HAP-1 (cell line): ENCODE measurements around the gene FAM47C.
"Not testable (repeated sequence)": the region's sequence is repeated elsewhere in the genome, so short reads cannot be mapped to it uniquely, and the experiment has no call there.

Source experiments
- DNase-seq, 2 experiments: peaks; one replicate each; pipeline ENCODE4 v3.0.0-alpha.2; 2016 to 2020; ENCODE audit warnings: low spot score in 2 of 2
- H3K27me3 ChIP-seq: fragments of 250-450 bp; sonication (Bioruptor Pico); 2 replicates; pipeline ENCODE4 v1.5.1; 2020; ENCODE audit warnings: low read depth, mild to moderate bottlenecking, moderate library complexity
- H3K36me3 ChIP-seq: fragments of 250-450 bp; sonication (Bioruptor Pico); replicated peaks from 2 replicates; pipeline ENCODE4 v1.5.1; 2020; ENCODE audit warnings: mild to moderate bottlenecking
- H3K4me1 ChIP-seq: fragments of 250-450 bp; sonication (Bioruptor Pico); 2 replicates; pipeline ENCODE4 v1.5.1; 2020; ENCODE audit warnings: mild to moderate bottlenecking
- H3K4me3 ChIP-seq: fragments of 250-450 bp; sonication (Bioruptor Pico); 2 replicates; pipeline ENCODE4 v1.5.1; 2020; ENCODE audit warnings: mild to moderate bottlenecking, moderate library complexity
- H3K9me3 ChIP-seq: fragments of 250-450 bp; sonication (Bioruptor Pico); 2 replicates; pipeline ENCODE4 v1.5.1; 2020; ENCODE audit warnings: mild to moderate bottlenecking, moderate library complexity
- in situ Hi-C: fragments of 300-500 bp; cut with MboI; formaldehyde crosslinking; loops from 3 replicates; pipeline ENCODE4 v1.14.3; 2020; ENCODE audit warnings: low sequenced_read_pairs, inconsistent platforms, mixed read lengths

FAM47C gene

DNA sequence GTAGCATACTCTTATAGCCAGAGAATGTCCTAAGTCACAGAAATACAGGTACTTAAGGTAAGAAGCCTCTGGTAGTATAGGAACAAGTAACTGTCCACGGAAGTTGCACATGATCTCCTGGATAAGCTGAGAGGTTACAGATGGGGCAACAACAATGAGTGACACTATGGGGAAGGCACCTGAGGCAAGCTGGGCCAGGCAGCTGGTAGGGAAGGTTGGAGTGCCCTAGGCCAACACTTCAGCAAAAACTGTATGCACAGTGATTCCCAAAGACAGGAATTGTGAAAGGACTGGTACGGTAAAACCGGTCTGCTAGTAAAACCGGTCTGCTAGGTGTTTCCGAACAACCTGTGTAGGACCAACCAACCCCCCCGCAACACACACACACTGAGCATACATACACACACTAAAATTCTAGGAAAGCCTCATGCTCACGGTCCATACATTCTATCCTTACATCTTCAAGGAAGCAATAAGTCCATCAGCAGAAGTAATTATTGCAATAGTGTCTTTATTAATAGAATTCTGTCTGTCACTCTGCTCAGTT is 28.6 kb downstream of the FAM47C start:
- H3K27me3 ChIP-seq, H3K4me3 ChIP-seq, in situ Hi-C loops, H3K4me1 ChIP-seq, H3K9me3 ChIP-seq, H3K36me3 ChIP-seq, DNase-seq: not testable (repeated sequence)

DNA sequence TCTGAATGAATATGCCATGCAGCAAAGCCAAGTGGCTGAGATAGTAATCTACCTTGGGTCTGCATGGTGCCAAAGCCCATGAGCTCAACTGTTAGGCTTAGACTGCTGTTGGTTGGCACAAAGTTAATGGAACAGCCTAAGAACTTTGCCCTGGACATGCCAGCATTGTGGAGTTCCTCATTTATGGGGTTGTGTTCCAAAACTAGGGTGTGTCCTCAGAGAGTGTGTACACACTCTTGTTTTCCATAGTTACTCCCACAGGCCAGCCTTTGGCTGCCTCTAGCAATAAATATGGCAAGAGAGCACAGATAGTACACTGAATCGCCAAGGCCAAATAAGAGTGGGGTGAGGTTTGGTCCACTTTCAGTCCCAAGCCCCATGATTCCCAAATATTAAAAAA is 30.6 kb downstream of the FAM47C start:
- H3K36me3 ChIP-seq, H3K9me3 ChIP-seq, H3K4me1 ChIP-seq, H3K4me3 ChIP-seq, DNase-seq, H3K27me3 ChIP-seq, in situ Hi-C loops: not testable (repeated sequence)

DNA sequence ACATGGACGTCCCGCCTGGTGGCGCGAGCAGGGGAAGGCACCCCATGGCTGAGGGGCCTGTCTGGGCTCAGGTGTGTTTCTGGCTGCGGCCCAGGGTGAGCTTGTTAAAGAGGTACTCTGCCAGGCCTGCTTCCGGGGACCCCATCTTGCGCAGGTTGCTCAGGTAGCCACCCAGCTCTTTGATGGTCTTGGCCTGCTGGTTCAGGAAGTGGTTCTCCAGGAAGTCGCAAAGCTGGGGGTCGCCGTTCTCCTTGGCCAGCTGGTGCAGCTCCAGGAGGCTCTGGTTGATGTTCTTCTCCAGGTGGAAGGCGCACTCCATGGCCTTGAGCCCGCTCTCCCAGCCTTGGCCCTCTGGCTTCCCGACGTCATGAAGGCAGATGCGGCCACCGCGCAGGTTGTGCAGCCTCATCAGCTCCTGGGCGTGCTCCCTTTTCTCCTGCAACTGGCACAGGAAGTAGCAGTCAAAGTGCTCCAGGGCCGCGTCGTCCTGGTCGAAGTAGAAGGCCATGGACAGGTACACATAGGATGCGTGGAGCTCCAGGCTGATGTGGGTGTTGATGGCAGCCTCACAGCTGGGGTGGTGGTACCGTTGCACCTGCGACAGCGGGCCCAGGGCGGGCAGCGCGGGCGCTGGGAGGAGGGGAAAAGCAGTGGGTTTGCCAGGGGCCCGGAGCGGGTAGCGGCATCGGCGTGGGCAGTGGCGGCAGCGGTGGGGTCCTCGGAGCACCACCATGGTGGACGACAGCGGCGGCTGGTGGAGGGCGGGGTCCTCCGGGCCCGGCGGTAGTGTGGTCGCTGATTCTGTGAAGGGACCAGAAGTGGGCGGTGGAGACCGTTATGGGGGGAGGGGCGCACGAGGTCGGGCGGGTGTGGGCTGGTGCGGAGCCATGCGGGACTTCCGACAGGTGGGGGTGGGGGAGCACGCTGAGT is 35.1 kb downstream of the FAM47C start:
- in situ Hi-C loops, H3K36me3 ChIP-seq, H3K4me3 ChIP-seq, H3K4me1 ChIP-seq, DNase-seq, H3K27me3 ChIP-seq, H3K9me3 ChIP-seq: not testable (repeated sequence)

DNA sequence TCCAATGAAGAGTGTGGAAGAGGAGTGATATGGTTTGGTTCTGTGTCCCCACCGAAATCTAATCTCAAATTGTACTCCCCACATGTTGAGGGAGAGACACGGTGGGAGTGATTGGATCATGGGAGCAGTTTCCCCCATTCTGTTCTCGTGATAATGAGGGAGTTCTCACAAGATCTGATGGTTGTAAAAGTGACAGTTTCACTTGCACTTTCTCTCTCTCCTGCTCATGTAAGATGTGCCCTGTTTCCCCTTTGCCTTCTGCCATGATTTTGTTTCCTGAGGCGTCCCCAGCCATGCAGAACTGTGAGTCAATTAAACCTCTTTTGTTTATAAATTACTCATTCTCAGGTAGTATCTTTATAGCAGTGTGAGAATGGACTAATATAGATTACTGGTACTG is 39.6 kb downstream of the FAM47C start:
- no peak for DNase-seq
- Histone ChIP-seq H3K4me3 (no peak overlapping the region), H3K27me3 (no peaks in the 10 kb centered on the region), H3K9me3 (no peaks in the 10 kb centered on the region; the same call in 1 of the 2 replicates), H3K4me1 (no peaks in the 10 kb centered on the region), H3K36me3 (no peaks in the 10 kb centered on the region)
- in situ Hi-C loops, result no loop called here

DNA sequence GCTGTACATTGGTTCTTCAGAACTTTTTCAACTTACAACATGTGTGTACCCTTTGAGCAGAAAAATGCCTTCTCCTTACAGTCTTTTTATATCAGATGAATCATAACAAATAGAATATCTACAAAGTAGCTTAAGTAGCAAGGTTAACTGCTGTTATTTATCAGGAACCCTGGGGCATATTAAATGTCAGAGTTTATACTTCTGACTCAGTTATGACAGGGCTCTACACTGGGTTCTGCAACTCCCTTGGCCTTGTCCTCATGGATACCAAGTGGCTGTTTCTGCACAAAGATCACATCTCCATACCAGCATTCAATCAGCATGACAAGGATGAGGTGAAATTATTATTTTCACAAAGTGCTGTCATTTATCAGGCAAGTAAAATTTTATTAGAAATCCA is 49.4 kb downstream of the FAM47C start:
- H3K4me1 ChIP-seq, H3K4me3 ChIP-seq, H3K9me3 ChIP-seq, DNase-seq, H3K36me3 ChIP-seq, H3K27me3 ChIP-seq, in situ Hi-C loops: not testable (repeated sequence)

DNA sequence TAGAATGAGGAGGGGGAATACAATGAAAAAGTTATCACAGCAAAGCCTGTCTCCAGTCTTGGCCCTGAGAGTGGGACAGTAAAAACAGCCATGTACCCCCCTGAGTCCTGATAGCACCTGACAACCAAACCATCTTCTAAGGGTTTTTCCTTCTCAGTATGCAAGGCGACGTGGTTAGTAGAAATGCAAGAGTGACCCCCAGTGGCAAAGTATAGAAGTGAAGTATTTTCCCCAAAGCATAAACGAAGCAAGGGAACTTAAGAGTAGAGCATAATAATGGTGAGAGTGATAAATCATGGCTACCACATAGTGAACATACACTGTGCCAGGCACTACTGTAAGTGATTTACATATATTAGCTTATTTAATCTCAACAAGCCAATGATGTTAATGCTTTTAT is 52.8 kb downstream of the FAM47C start:
- Histone ChIP-seq H3K9me3 (no peaks in the 10 kb centered on the region), H3K36me3 (no peaks in the 10 kb centered on the region), H3K4me3 (no peak overlapping the region), H3K27me3 (no peaks in the 10 kb centered on the region), H3K4me1 (no peaks in the 10 kb centered on the region)
- DNase-seq, result peak; percentile 73 to 79
- in situ Hi-C loops, result no loop called here
